CD4-positive, alpha-beta T cell treated with Interleukin-4 for 1 hour (primary cell): Measurements from ENCODE around the gene SRGAP2C.
"Not testable (repeated sequence)": the region's sequence is repeated elsewhere in the genome, so short reads cannot be mapped to it uniquely, and the experiment has no call there.

ENCODE experiments used
- DNase-seq, 2 donors: peaks; one replicate each; pipeline ENCODE4 v3.0.0-alpha.2; 2020 to 2022

SRGAP2C gene

GRCh38 chr1:121187914-121188313 lies 3.1 kb downstream of the SRGAP2C start:
- not testable (repeated sequence) for DNase-seq

DNA sequence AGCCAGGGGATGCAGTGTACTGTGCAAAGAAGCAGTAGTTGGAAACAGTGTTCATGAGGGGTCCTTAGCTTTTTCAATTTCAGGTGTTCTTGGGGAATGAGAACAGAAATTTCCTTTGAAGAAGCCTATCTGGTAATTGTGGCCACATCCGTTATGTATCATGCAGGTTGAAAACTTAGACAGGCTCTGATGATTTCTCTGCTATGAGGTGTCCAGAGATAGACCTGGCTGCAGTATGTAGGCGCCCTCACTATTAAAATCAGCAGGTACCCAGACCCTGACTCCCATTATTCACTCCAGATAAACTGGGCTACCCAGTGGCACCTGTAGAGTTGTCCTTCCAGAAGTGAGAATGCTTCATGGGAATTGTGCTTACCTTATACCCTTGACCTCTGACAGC lies 7.7 kb downstream of the SRGAP2C start:
- not testable (repeated sequence) for DNase-seq

GRCh38 chr1:121197095-121197882 lies 12.5 kb downstream of the SRGAP2C start:
- DNase-seq, result not testable (repeated sequence)

DNA sequence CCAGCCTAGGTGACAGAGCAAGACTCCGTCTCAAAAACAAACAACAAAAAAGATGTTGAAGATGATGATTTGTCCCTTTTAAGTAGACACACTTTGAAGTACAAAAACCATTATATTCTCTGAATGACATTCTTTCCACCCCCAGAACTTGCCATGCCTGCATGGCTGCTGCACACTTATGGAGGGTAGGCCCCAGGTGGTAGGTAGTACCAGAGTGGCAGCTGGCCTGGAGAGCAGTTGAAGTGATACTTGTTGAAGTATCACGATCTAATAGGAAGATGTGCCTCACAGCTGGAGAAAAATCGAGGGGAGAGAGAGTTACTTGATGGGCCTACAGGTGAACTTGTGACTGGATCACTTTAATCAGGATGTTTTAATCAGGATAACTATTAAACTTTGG lies 15.0 kb downstream of the SRGAP2C start:
- DNase-seq, result not testable (repeated sequence)

GRCh38 chr1:121200232-121200631 lies 15.5 kb downstream of the SRGAP2C start:
- DNase-seq, result not testable (repeated sequence)

GRCh38 chr1:121200985-121201981 lies 16.5 kb downstream of the SRGAP2C start:
- DNase-seq, result not testable (repeated sequence)

GRCh38 chr1:121202986-121203385 lies 18.2 kb downstream of the SRGAP2C start:
- not testable (repeated sequence) for DNase-seq

GRCh38 chr1:121205786-121206711 lies 21.3 kb downstream of the SRGAP2C start:
- not testable (repeated sequence) for DNase-seq

GRCh38 chr1:121207328-121207727 lies 22.6 kb downstream of the SRGAP2C start:
- DNase-seq, result not testable (repeated sequence)

DNA sequence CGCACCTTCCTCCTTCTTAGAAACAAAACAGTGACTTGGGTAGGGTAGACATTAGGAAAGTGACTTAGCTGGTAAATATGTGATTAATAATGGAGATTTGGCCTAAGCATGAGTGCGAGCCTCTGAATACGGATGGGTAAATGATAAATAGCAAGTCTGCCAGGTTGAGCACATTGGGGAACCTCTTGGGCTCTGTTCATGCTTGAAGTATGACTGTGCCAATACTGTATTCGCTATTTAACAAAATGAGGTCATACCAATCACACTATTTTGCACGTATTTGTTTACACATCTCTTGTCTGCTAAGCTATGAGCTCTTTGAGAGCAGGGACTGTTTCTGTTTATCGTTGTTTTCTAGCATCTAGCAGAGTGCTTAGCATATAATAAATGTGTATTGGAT lies 23.6 kb downstream of the SRGAP2C start:
- not testable (repeated sequence) for DNase-seq

GRCh38 chr1:121210778-121211177 lies 26.0 kb downstream of the SRGAP2C start:
- DNase-seq, result not testable (repeated sequence)

- not testable (repeated sequence) for DNase-seq
Measured at GRCh38 chr1:121213491-121213890, 28.7 kb downstream of the SRGAP2C start.

GRCh38 chr1:121214544-121215156 lies 29.9 kb downstream of the SRGAP2C start:
- not testable (repeated sequence) for DNase-seq

DNA sequence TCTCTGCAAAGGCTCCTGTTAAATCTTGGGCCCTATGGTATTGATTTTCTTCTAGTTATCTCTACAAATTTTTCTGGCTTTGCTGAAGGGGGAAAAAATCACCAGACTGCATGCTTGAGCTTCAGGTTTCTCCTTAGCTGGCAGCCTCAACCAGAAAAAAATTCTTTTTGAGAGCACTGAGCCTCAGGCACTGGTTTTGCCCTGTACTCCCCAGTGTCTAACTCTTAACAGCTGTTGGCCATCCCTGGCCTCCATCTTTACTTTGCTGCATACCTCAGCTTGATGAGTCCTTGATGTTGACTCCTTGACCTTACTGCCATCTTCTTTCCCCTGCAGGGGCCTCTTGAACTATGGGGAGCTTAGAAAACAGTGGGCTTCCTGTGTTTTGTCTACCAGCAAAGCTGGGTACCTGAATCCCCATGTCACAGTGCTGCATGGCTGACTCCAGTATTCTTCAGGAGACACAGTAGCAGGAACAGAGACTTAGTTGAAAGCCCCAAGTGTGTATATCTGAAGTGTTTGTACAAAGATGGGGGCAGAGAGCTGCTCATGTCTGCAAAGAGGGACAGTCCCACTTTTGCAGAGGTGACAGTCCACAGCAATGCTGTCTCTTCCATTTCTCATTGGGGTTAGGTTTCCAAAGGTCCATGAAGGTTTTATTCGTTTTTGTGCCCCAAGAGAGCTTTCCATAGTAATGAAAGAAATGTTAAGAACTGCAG lies 31.1 kb downstream of the SRGAP2C start:
- DNase-seq, result not testable (repeated sequence)

- not testable (repeated sequence) for DNase-seq
Measured at GRCh38 chr1:121216676-121217075, 31.9 kb downstream of the SRGAP2C start.

GRCh38 chr1:121221770-121222169 lies 37.0 kb downstream of the SRGAP2C start:
- peak in 1 of 2 donors; percentile 11 for DNase-seq

DNA sequence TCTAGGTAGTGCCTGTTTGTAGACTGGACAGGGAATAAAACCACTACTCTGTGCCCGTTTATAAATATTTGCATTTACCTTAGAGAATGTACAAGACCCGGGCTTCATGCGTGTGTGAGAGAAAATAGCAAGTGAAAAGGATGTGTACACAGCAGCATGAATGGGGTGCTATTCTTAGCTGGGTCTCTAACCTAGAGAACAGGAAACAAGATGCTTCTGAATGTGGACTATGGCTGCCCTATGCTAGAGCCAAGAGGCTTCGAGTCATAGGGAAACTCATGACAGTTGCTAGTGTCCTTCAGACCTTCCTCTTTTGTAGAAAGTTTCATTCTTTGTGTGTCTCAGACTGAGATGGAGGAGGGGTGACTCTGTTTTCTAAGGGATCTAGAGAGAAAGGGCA lies 39.9 kb downstream of the SRGAP2C start:
- not testable (repeated sequence) for DNase-seq

DNA sequence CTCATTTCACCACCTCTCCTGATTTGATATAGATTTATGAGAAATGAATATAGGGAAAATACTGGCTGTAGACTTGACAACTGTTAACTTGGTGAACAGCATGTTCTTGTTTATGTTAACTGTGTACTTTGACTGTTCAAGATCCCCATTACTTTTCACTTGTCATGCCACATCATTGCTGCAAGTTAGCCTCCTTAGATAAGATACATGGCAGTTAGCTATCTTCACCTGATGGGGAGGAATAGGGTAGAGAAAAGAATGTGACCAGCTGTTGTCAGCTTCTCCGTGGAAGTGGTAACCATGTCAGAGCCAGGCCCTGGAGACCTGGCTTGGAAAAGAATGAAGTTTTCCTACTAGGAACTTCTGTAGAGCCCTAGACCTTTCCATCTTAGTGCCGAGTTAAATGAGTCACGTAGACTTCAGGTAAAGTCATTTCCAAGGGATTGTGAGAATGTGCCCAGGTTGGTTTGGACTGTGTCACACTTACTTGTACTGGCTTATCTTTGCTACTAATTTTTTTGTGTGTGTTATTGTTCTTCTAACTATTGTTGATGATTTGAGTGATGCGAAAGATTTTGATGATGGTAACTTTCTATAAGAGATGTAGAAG lies 41.6 kb downstream of the SRGAP2C start:
- DNase-seq, result not testable (repeated sequence)

DNA sequence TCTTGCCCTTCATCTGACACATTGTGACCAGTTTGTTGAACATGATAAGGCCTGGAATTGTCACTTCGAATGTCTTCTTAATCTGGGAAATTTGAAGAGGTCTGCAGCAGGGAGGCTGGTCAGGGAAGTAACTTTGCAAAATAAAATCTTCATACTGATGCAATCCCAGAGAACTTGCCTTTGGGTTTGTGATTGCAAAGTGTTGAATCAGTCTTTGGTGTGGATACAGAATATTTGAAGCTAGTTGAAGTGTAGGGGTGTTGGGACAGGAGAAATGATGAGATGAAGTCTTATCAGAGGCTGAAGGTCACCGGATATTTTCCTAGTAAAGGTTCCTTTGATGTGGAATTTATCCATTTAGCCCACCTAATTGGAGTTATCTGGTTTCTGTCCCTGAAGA lies 42.1 kb downstream of the SRGAP2C start:
- DNase-seq, result not testable (repeated sequence)

DNA sequence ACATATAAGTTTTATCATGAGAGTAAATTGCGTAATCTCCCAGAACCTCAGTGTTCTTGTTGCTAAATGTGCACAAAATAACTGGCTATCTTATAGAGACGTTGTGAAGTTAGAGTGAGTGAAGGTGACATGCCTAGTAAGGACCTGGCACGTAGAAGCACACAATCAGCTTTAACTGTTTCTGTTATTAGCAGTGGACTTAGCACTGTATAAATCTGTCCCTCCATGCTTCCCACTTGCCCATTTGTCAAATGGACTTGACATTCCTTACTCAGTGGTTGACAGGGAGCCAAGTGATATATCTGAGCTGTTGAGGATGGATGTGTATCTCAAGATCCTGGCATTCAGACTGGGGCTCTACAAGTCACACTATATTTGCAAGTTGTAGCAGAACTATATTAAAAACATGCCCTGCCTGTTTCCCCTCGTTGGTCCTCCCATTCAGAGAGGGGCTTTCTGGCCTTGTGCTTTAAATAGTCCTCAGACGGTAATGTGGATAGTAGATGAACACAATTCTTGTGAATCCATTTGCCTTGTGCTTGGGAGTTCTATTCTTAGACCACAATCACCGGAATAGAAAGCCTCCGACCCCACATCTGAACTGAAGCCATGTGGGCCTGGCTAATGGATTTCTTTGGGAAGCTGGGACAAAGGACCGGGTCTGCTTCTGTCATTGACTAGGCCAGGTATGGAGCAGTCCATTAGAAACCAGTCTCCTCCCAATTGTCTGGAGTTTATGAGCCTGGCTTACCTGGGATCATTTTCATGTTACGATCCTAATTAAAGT lies 43.0 kb downstream of the SRGAP2C start:
- not testable (repeated sequence) for DNase-seq
